Mucosa of rectum (tissue), 2 donors: ENCODE data around the gene COL18A1.

Experiments used
- H3K27ac ChIP-seq, 2 donors: one replicate each; pipeline ENCODE4 v1.7.0; 2013; ENCODE audit warnings: inconsistent platforms in 2 of 2, low read depth in 2 of 2, low read length in 2 of 2
- H3K27me3 ChIP-seq, 2 donors: one replicate each; pipeline ENCODE4 v1.7.0; 2013; ENCODE audit warnings: low read length in 2 of 2; ENCODE audit not compliant: control insufficient read depth in 2 of 2, insufficient read depth in 2 of 2
- H3K36me3 ChIP-seq, 2 donors: one replicate each; pipeline ENCODE4 v1.7.0; 2013; ENCODE audit warnings: low read length in 2 of 2; ENCODE audit not compliant: control insufficient read depth in 2 of 2, insufficient read depth in 2 of 2
- H3K4me1 ChIP-seq, 2 donors: one replicate each; pipeline ENCODE4 v1.7.0; 2013; ENCODE audit warnings: low read length in 2 of 2, mild to moderate bottlenecking in 1 of 2; ENCODE audit not compliant: control insufficient read depth in 2 of 2, insufficient read depth in 2 of 2
- H3K4me3 ChIP-seq, 2 donors: one replicate each; pipeline ENCODE4 v1.7.0; 2013; ENCODE audit warnings: low read length in 2 of 2
- H3K9ac ChIP-seq, 2 donors: one replicate each; pipeline ENCODE4 v1.7.0; 2013; ENCODE audit warnings: low read length in 2 of 2, low read depth in 1 of 2, mild to moderate bottlenecking in 1 of 2
- H3K9me3 ChIP-seq, 2 donors: one replicate each; pipeline ENCODE4 v1.7.0; 2013; ENCODE audit warnings: low read length in 2 of 2; ENCODE audit not compliant: control insufficient read depth in 2 of 2
- donor health status: healthy.
- donor health status: Normal muscosa, but diverticular disease.

The COL18A1 gene

GRCh38 chr21:45388611-45389296 lies 16.2 kb upstream of the COL18A1 start:
- Histone ChIP-seq H3K4me3 (no peak overlapping the region), H3K4me1 (no peaks in the 10 kb centered on the region), H3K36me3 (no peaks in the 10 kb centered on the region), H3K27me3 (no peaks in the 10 kb centered on the region), H3K9me3 (no peaks in the 10 kb centered on the region), H3K9ac (no peak overlapping the region), H3K27ac (no peak overlapping the region)

- no peaks in the 10 kb centered on the region for H3K4me1 ChIP-seq
- no peaks in the 10 kb centered on the region for H3K9me3 ChIP-seq
- no peaks in the 10 kb centered on the region for H3K27me3 ChIP-seq
- H3K9ac ChIP-seq = no peak overlapping the region
- no peak overlapping the region for H3K27ac ChIP-seq
- H3K4me3 ChIP-seq = no peak overlapping the region
- no peaks in the 10 kb centered on the region for H3K36me3 ChIP-seq
These were observed 14.7 kb upstream of the COL18A1 start for GRCh38 chr21:45390121-45390751.

- Histone ChIP-seq H3K4me1 (no peaks in the 10 kb centered on the region), H3K36me3 (no peaks in the 10 kb centered on the region), H3K4me3 (no peak overlapping the region), H3K9me3 (no peaks in the 10 kb centered on the region), H3K27ac (no peak overlapping the region), H3K27me3 (no peaks in the 10 kb centered on the region), H3K9ac (no peak overlapping the region)
These were observed 13.9 kb upstream of the COL18A1 start for GRCh38 chr21:45390831-45391742.

- Histone ChIP-seq H3K4me3 (no peak overlapping the region), H3K27me3 (no peaks in the 10 kb centered on the region), H3K27ac (no peak overlapping the region)
These were observed 13.0 kb upstream of the COL18A1 start for GRCh38 chr21:45391743-45392572.

GRCh38 chr21:45392573-45392971 lies 12.4 kb upstream of the COL18A1 start:
- no peaks in the 10 kb centered on the region for H3K9me3 ChIP-seq
- no peak overlapping the region for H3K9ac ChIP-seq
- H3K4me3 ChIP-seq = no peak overlapping the region
- H3K4me1 ChIP-seq = no peaks in the 10 kb centered on the region
- H3K27ac ChIP-seq = no peak overlapping the region
- no peaks in the 10 kb centered on the region for H3K36me3 ChIP-seq
- H3K27me3 ChIP-seq = no peaks in the 10 kb centered on the region

More at GRCh38 chr21:45391743-45392572, 13.0 kb upstream of the COL18A1 start:
- no peaks in the 10 kb centered on the region for H3K9me3 ChIP-seq
- no peak overlapping the region for H3K9ac ChIP-seq
- H3K4me1 ChIP-seq = no peaks in the 10 kb centered on the region
- H3K36me3 ChIP-seq = no peaks in the 10 kb centered on the region

GRCh38 chr21:45393021-45393420 lies 11.9 kb upstream of the COL18A1 start:
- no peak overlapping the region for H3K4me3 ChIP-seq
- H3K27me3 ChIP-seq = no peaks in the 10 kb centered on the region
- H3K36me3 ChIP-seq = no peaks in the 10 kb centered on the region
- H3K9me3 ChIP-seq = no peaks in the 10 kb centered on the region
- no peak overlapping the region for H3K9ac ChIP-seq
- H3K27ac ChIP-seq = no peak overlapping the region
- H3K4me1 ChIP-seq = no peaks in the 10 kb centered on the region

GRCh38 chr21:45393833-45394638 lies 10.9 kb upstream of the COL18A1 start:
- Histone ChIP-seq H3K27ac (no peak overlapping the region), H3K9me3 (no peaks in the 10 kb centered on the region), H3K9ac (no peak overlapping the region), H3K4me3 (no peak overlapping the region), H3K4me1 (no peaks in the 10 kb centered on the region), H3K27me3 (no peaks in the 10 kb centered on the region), H3K36me3 (no peaks in the 10 kb centered on the region)

GRCh38 chr21:45396620-45396995 lies 8.4 kb upstream of the COL18A1 start:
- no peaks in the 10 kb centered on the region for H3K4me1 ChIP-seq
- H3K4me3 ChIP-seq = no peak overlapping the region
- no peaks in the 10 kb centered on the region for H3K36me3 ChIP-seq
- no peak overlapping the region for H3K9ac ChIP-seq
- H3K9me3 ChIP-seq = no peaks in the 10 kb centered on the region
- H3K27me3 ChIP-seq = no peaks in the 10 kb centered on the region
- H3K27ac ChIP-seq = no peak overlapping the region

GRCh38 chr21:45397381-45397780 lies 7.6 kb upstream of the COL18A1 start:
- no peak overlapping the region for H3K4me3 ChIP-seq
- H3K27me3 ChIP-seq = peaks cover 0 to 2% of the 10 kb centered on the region in 2 donors
- no peaks in the 10 kb centered on the region for H3K36me3 ChIP-seq
- no peaks in the 10 kb centered on the region for H3K4me1 ChIP-seq
- H3K9ac ChIP-seq = no peak overlapping the region
- H3K9me3 ChIP-seq = no peaks in the 10 kb centered on the region
- H3K27ac ChIP-seq = no peak overlapping the region
